NT2/D1 (cell line): Measurements from ENCODE around the gene MYO5B.

ENCODE experiments used
- SUZ12 ChIP-seq: IDR thresholded peaks from 2 replicates; pipeline ENCODE4 v1.6.1; 2011; ENCODE audit not compliant: insufficient read length, insufficient read depth; ENCODE audit errors: extremely low read depth
- YY1 ChIP-seq: IDR thresholded peaks from 2 replicates; pipeline ENCODE4 v1.6.1; 2011; ENCODE audit not compliant: insufficient read length, insufficient read depth
- ZNF274 ChIP-seq: IDR thresholded peaks from 2 replicates; pipeline ENCODE4 v1.6.1; 2011; ENCODE audit warnings: mild to moderate bottlenecking, low read depth, low read length

DNA sequence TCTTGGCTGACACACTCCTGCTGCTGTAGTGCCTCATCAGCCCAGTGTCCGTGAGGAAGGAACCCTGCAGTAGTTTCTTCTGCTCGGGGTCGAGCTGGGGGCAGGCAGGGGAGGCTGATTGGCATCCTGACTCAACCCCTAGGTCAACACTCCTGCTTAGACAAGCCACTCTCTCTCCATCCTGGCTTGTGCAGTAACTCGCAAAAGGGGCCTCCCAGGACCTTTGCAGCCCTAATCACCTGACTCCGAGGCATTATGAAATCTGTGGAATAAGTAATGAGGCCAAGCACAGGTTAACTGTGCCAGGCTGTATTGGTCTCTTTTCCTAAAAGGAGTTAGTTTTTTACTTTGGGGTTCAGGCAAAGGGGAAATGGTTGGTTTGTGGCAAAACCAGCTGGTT lies 289.2 kb downstream of the MYO5B start:
- TF ChIP-seq ZNF274 (no peak), SUZ12 (no peak), YY1 (no peak)
